EH (cell line): Measurements from ENCODE around the gene AHCTF1.
A peak's percentile ranks its signal among the peaks of the same experiment; 100 is the strongest.

Source experiments
- DNase-seq: peaks from one replicate; pipeline ENCODE4 v3.0.0-alpha.2; 2015; ENCODE audit warnings: low read depth

The AHCTF1 gene

DNA sequence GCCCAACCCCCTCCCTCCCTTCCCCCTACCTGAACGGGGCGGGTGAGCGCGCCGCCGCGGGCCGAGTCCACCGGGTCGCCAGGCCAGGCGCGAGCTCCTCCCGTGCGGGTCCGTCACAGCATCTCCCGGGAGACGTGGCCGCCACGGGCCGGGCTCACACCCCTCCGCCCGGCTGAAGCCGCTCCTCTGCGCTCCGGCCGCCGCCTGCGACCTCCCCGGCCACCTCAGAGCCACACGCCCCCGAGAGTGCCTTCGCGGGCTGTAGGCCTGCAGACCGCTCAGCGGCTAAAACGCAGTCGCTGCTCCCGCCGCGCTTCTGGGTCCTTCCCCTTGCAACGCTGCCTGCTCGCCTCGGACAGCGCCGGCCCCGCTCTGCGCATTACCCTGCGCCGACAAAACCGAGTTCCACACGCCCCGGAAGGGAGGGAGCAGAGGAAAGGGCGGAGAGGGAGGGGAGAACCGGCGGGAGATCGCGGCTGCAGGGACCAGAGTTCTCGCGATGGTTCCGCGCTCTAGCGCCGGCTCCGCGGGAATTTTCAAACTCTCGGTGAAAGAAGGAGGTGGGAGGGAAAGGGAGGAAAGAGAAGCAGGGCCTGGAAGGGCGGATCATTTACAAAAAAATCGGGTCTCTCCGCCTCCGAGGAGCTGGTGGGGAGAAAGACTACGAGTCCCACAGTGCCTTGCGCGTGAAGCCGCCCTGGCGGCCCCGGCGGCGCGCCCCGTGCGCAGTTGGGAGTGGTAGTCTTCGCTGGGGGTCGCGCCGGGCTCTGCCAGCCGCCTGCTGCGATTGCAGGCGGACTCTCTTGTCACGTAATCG lies at the start of gene AHCTF1:
AHCTF1 (minus strand) TSS at position 400 of the 817 bp plus-strand sequence. CDS start 13,578 bp downstream, outside the sequence.
- peak; percentile 99 for DNase-seq

GRCh38 chr1:246978785-246979184 lies 47.0 kb upstream of the AHCTF1 start:
- DNase-seq = no peak

GRCh38 chr1:246978281-246978680 lies 46.5 kb upstream of the AHCTF1 start:
- no peak for DNase-seq

- no peak for DNase-seq
Measured at GRCh38 chr1:246971969-246972368, 40.2 kb upstream of the AHCTF1 start.

GRCh38 chr1:246971090-246971721 lies 39.5 kb upstream of the AHCTF1 start:
- peak; percentile 33 for DNase-seq

DNA sequence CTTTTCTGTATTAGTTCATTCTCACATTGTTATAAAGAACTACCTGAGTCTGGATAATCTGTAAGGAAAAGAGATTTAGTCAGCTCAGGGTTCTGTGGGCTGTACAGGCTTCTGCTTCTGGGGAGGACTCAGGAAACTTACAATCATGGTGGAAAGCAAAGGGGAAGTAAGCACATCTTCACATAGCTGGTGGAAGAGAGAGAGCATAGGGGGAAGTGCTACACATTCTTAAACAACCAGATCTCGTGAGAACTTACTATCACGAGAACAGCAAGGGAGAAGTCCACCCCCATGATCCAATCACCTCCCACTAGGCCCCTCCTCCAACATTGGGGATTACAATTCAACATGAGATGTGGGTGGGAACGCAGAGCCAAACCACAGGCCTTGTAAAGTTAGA lies 37.9 kb upstream of the AHCTF1 start:
- DNase-seq = no peak

DNA sequence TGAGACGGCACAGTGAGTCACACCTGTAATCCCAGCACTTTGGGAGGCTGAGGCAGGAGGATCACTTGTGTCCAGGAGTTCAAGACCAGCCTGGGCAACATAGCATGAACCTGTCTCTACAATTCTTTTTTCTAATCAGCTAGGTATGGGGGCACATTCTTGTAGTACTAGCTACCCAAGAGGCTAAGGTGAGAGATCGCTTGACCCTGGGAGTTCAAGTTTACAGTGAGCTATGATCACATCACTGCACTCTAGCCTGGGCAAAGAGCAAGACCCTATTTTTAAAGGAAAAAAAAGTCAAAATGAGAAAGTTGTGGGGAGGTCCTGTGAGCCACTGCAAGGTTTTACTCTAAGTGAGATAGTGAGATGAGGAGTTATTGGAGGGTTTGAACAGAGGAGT lies 34.8 kb upstream of the AHCTF1 start:
- DNase-seq = no peak

- no peak for DNase-seq
Measured at GRCh38 chr1:246959944-246960693, 28.4 kb upstream of the AHCTF1 start.

DNA sequence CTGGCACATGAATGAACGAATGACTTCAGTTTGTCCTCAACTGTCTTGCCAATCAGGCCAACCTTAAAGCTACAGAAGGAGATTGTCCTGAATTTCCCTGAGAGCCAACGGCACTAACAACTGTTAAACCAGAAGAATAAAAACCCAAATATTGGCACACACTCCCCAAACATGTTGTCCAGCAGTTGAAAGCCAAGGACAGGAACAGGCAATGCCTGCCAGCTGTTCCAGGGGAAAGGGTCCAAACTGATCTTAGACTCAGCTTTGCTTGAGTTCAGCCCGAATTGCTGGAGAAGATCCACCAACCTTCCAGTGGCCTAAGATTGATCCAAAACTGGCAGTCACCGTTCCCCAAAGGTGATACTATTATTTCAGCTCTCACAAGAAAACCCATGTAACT lies 22.4 kb upstream of the AHCTF1 start:
- DNase-seq = no peak

DNA sequence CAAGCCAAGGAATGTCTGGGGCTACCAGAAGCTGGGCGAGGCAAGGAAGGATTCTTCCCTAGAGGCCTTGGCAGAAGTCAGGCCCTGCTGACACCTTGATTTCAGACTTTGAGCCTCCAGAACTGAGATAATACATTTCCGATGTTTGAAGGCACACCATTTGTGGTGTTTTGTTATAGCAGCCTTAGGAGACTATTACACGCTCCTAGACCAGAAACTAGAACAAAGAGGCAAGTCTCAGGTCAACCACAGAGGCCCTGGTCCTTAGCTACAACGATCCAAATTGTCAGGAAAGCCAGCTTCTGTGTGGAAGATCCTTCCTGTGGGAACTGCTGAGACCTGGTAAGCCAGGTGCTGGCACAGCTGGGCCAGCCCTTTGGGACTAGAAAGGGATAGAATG lies 19.7 kb upstream of the AHCTF1 start:
- no peak for DNase-seq

GRCh38 chr1:246949956-246950355 lies 18.2 kb upstream of the AHCTF1 start:
- DNase-seq = no peak

DNA sequence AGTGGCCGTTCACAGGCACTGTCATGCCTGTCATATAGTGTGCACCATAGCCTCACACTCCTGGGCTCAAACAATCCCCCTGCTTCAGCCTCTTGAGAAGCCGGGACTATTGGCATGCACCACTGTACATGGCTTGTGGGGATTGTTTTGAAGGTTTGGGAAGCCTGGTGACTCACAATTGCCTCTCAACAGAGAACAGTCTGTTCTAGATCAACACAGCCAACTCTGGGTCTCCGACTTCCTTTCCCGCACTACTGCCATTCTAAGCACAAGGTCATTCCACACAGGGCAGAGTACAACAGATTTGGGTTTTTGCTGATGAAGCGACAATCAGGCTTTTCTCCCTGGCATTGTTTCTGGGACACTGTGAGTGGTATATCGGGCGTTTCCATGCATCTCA lies 15.5 kb upstream of the AHCTF1 start:
- peak; percentile 59 for DNase-seq

GRCh38 chr1:246946366-246946765 lies 14.6 kb upstream of the AHCTF1 start:
- DNase-seq = no peak

GRCh38 chr1:246934765-246935164 lies 3.0 kb upstream of the AHCTF1 start:
- DNase-seq = no peak

DNA sequence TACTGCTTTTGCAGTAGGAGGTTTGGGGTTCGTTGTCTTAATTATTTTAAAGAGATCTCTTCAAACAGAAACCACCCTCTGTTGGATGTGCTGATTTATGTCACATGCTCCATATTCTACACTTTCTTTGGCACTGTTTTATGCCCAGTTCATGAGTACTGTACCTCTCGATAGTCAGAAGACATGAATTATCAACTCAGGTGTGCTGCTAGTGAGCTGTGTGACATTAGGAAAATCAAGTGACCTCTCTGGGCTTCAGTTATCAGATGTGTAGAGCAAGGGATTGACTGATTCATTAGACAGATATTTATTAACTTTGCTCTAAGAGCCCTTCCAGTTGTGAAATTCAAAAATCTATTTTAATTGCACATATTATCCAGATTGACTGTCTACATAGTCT lies 2.1 kb upstream of the AHCTF1 start:
- DNase-seq = no peak

- no peak for DNase-seq
Measured at GRCh38 chr1:246932366-246932700, 585 bp upstream of the AHCTF1 start.

- peak; percentile 67 for DNase-seq
Measured at GRCh38 chr1:246930830-246931548, 759 bp downstream of the AHCTF1 start.

DNA sequence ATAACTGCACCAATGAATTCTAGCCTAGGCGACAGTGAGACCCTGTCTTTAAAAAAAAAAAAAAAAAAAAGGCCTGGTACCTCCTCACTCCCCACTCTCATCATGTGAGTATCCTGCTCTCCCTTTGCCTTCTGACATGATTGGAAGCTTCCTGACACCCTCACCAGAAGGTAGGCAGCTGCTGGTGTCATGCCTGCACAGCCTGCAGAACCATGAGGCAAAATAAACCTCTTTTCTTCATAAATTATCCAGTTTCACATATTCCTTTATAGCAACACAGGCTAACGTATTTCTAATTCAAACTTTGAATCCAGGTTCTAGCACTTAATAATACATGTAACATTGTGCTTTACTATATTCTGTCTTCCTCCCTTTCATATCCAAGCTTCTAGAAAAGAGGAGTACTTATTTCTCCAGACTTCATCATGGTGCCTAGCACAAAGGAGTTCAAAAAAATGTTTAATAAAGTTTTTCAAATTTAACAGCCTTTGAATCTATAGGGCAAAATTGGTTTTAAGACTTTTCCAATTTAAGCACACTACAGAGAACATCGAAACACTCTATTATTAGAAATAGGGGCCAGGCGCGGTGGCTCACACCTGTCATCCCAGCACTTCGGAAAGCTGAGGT lies 5.6 kb downstream of the AHCTF1 start:
- DNase-seq = no peak

- no peak for DNase-seq
Measured at GRCh38 chr1:246923900-246924299, 7.8 kb downstream of the AHCTF1 start.

DNA sequence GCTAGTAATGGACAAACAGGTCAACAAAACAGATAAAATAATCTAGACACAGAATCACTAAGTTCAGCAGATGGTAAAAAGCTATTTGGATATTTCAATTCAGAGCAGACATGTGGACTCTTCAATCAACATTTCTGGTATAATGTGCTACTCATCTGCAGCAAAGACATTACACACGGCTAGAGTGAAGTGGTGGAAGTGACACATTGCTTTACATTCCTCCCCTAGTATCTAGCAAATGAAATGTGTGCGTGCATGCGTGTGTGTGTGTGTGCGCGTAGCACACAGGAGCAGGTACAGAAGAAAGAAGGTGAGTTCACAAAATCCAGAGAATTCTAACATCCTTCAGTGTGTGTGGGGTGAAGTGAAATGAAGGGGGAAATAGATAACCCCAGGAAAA lies 8.3 kb downstream of the AHCTF1 start:
- no peak for DNase-seq

DNA sequence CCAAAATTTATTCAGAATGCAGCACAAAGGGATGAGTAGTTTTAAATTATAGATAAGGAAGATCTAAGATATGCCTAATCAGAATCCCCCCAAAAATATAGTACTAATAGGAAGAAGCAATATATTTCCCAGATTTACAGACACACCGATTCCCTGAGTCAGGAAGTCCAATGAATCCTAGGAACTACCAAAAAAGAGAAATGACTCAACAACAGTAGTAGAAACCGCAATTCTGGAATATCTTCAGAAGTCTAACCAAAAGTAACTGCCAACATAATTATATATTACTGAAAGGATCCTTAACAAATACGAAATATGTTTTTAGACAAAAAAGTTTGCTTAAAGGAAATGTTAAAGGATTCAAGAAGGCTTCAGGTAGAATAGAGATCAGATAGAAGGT lies 10.3 kb downstream of the AHCTF1 start:
- no peak for DNase-seq

DNA sequence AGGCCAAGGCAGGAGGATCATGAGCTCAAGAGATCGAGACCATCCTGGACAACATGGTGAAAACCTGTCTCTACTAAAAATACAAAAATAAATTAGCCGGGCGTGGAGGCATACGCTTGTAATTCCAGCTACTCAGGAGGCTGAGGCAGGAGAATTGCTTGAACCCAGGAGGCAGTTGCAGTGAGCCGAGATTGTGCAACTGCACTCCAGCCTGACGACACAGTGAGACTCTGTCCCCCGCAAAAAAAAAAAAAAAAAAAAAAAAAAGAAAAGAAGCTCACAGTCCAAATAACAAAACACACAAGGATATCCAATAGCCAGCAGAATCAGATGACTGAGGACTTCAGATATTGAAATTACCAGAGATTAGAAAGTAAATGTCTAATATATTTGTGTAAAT lies 11.8 kb downstream of the AHCTF1 start:
- no peak for DNase-seq
